GM12878 (cell line): ENCODE measurements around the gene CD3E. TPM values are rescaled to one million over a fixed set of nuclear protein-coding genes. Genes with fewer than 3 reads are reported as not detected.

Experiments
- BHLHE40 ChIP-seq, 2 experiments: fragments of 450-650 bp in 1 of 2; IDR thresholded peaks; 2 replicates each; pipeline ENCODE4 v1.6.1; 2011 to 2017; ENCODE audit warnings: low read depth in 2 of 2, borderline replicate concordance in 1 of 2, improper control_type of control experiment in 1 of 2, low read length in 1 of 2, mild to moderate bottlenecking in 1 of 2
- BMI1 ChIP-seq: fragments of 450-650 bp; IDR thresholded peaks from 2 replicates; pipeline ENCODE4 v1.6.1; 2016; ENCODE audit warnings: mild to moderate bottlenecking, moderate library complexity, borderline replicate concordance
- CBX3 ChIP-seq: fragments of 200-600 bp; sonication (generic); IDR thresholded peaks from 2 replicates; pipeline ENCODE4 v1.6.1; 2016; ENCODE audit warnings: low read depth, borderline replicate concordance
- CREM ChIP-seq: IDR thresholded peaks from 2 replicates; pipeline ENCODE4 v1.6.1; 2014; ENCODE audit warnings: antibody characterized with exemption, low read depth
- HCFC1 ChIP-seq: fragments of 150-350 bp; IDR thresholded peaks from 2 replicates; pipeline ENCODE4 v1.6.1; 2014; ENCODE audit warnings: low read length
- JUND ChIP-seq: IDR thresholded peaks from 2 replicates; pipeline ENCODE4 v1.6.1; 2012; ENCODE audit warnings: low read depth, mild to moderate bottlenecking, low read length, improper control_type of control experiment, moderate library complexity
- LARP7 ChIP-seq: fragments of 450-650 bp; IDR thresholded peaks from 2 replicates; pipeline ENCODE4 v1.6.1; 2017; ENCODE audit warnings: mild to moderate bottlenecking
- MEF2A ChIP-seq: IDR thresholded peaks from 2 replicates; pipeline ENCODE4 v1.6.1; 2011; ENCODE audit warnings: low read depth, mild to moderate bottlenecking, low read length, moderate library complexity; ENCODE audit not compliant: insufficient read depth
- MTA3 ChIP-seq: IDR thresholded peaks from 2 replicates; pipeline ENCODE4 v1.6.1; 2012; ENCODE audit warnings: low read length, inconsistent platforms, borderline replicate concordance
- MXI1 ChIP-seq: fragments of 150-350 bp; IDR thresholded peaks from 2 replicates; pipeline ENCODE4 v1.6.1; 2011; ENCODE audit warnings: low read depth, mild to moderate bottlenecking, inconsistent platforms, low read length, improper control_type of control experiment
- NR2F1 ChIP-seq: fragments of 450-650 bp; conservative IDR thresholded peaks from 2 replicates; pipeline ENCODE4 v1.6.1; 2017; ENCODE audit warnings: mild to moderate bottlenecking
- SMC3 ChIP-seq: IDR thresholded peaks from 2 replicates; pipeline ENCODE4 v1.6.1; 2011; ENCODE audit warnings: low read length, improper control_type of control experiment, borderline replicate concordance
- SP1 ChIP-seq: IDR thresholded peaks from one replicate; pipeline ENCODE4 v1.6.1; 2011; ENCODE audit warnings: low read depth, low read length
- YY1 ChIP-seq: IDR thresholded peaks from 2 replicates; pipeline ENCODE4 v1.6.1; 2011; ENCODE audit warnings: low read depth, mild to moderate bottlenecking, low read length
- ZNF274 ChIP-seq: IDR thresholded peaks from one replicate; pipeline ENCODE4 v1.8.0; 2011; ENCODE audit not compliant: insufficient read length, insufficient read depth
- ZNF622 ChIP-seq: fragments of 450-650 bp; IDR thresholded peaks from 2 replicates; pipeline ENCODE4 v1.6.1; 2017; ENCODE audit warnings: mild to moderate bottlenecking, inconsistent platforms
- ZZZ3 ChIP-seq: IDR thresholded peaks from 2 replicates; pipeline ENCODE4 v1.6.1; 2011; ENCODE audit warnings: low read depth; ENCODE audit not compliant: control insufficient read depth, insufficient read length
- polyA plus RNA-seq, 11 experiments: library from polyadenylated mRNA; depleted of rRNA in 4 of 11; unstranded in 6 of 11; stranded (reverse) in 5 of 11; fragments of >200 nt; fragmentation: Nextera tagmentation in 4 of 11; fragmentation: Illumina TruSeq in 1 of 11; extraction: Ambion mirVana in 4 of 11; extraction: Trizol in 1 of 11; gene quantifications; 1 replicate in 1 of 11; 2 replicates in 10 of 11; pipeline versions ENCODE4 v1.2.1 to v1.2.3, GENCODE V29; 2011 to 2016; ENCODE audit warnings: inconsistent platforms in 2 of 11, missing spikeins in 2 of 11, low read depth in 1 of 11
- total RNA-seq, 4 experiments: library from RNA; depleted of rRNA in 3 of 4; stranded (reverse); fragments of >200 nt in 3 of 4; fragmentation: Illumina TruSeq in 1 of 4; extraction: Trizol in 1 of 4; gene quantifications; 2 replicates each; pipeline versions ENCODE4 v1.2.1 to v1.2.3, GENCODE V29; 2013 to 2021
- TF ChIP-seq, protein P1 (sequence below): IDR thresholded peaks from 2 replicates; pipeline ENCODE4 v1.6.1; 2011; ENCODE audit warnings: borderline replicate concordance, low read depth, mild to moderate bottlenecking, moderate library complexity, mixed read lengths, low read length; ENCODE audit not compliant: insufficient read depth; ENCODE audit errors: extremely low read length
- TF ChIP-seq, protein P2 (sequence below): IDR thresholded peaks from 2 replicates; pipeline ENCODE4 v1.6.1; 2012; ENCODE audit warnings: low read depth, low read length, improper control_type of control experiment
- TF ChIP-seq, protein P3 (sequence below): IDR thresholded peaks from 2 replicates; pipeline ENCODE4 v1.6.1; 2012; ENCODE audit warnings: low read length, inconsistent platforms
- TF ChIP-seq, protein P4 (sequence below): fragments of 450-650 bp; IDR thresholded peaks from 2 replicates; pipeline ENCODE4 v1.6.1; 2014; ENCODE audit warnings: mild to moderate bottlenecking
- TF ChIP-seq, protein P5 (sequence below): fragments of 450-650 bp; IDR thresholded peaks from 2 replicates; pipeline ENCODE4 v1.6.1; 2016; ENCODE audit warnings: mild to moderate bottlenecking
- TF ChIP-seq, protein P6 (sequence below): fragments of 450-650 bp; IDR thresholded peaks from 2 replicates; pipeline ENCODE4 v1.6.1; 2017; ENCODE audit warnings: mild to moderate bottlenecking

Gene CD3E
- total and polyA plus RNA-seq, 10 of the 15 experiments (the other 5 are each of a cell fraction or from before 2014, with no cell fraction given) = 0.10 to 17.3 (median 3.8) TPM

DNA sequence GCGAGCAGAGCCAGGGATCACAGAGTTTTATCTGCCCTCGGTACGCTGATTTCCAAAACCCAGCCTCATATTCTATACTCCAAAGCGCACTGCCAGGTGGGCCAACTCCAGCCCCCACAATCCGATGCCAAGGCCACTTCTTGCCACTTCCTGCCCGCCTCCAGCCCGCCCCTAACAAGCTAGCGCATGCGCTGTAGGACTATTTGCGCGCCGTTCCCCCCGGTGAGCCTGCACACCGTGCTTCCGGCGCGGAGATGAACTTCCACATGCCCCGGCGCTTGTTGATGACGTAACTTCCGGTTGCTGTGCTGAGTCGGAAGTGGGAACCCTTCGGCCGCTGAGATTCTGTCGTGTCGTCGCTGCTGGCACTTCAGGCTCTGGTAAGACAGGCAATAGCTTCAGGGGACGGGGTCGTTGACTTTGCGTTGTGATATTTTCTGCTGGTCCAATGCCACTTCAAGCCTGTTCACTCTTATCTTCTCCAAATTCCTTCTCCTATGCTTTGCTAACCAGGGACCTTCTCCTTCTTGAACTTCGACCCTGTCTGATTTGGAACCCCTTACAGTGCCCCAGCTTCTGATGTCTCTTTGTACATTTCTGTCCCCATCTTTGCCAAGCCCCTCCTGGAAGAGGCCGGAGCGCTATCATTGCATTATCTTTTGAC, 54.9 kb downstream of the CD3E start, which contains the start of gene UBE4A (continued):
- no peak for TF ChIP-seq ZNF274
- TF ChIP-seq, protein P1, sequence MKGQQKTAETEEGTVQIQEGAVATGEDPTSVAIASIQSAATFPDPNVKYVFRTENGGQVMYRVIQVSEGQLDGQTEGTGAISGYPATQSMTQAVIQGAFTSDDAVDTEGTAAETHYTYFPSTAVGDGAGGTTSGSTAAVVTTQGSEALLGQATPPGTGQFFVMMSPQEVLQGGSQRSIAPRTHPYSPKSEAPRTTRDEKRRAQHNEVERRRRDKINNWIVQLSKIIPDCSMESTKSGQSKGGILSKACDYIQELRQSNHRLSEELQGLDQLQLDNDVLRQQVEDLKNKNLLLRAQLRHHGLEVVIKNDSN = no peak
- TF ChIP-seq, protein P2, sequence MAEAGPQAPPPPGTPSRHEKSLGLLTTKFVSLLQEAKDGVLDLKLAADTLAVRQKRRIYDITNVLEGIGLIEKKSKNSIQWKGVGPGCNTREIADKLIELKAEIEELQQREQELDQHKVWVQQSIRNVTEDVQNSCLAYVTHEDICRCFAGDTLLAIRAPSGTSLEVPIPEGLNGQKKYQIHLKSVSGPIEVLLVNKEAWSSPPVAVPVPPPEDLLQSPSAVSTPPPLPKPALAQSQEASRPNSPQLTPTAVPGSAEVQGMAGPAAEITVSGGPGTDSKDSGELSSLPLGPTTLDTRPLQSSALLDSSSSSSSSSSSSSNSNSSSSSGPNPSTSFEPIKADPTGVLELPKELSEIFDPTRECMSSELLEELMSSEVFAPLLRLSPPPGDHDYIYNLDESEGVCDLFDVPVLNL = no peak
- no peak for TF ChIP-seq CBX3
- no peak for TF ChIP-seq MEF2A
- TF ChIP-seq MXI1 = peak; percentile 89
- TF ChIP-seq, protein P3, sequence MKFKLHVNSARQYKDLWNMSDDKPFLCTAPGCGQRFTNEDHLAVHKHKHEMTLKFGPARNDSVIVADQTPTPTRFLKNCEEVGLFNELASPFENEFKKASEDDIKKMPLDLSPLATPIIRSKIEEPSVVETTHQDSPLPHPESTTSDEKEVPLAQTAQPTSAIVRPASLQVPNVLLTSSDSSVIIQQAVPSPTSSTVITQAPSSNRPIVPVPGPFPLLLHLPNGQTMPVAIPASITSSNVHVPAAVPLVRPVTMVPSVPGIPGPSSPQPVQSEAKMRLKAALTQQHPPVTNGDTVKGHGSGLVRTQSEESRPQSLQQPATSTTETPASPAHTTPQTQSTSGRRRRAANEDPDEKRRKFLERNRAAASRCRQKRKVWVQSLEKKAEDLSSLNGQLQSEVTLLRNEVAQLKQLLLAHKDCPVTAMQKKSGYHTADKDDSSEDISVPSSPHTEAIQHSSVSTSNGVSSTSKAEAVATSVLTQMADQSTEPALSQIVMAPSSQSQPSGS = no peak
- peak; percentile 65 to 70; a peak in 3 of 4 replicates for TF ChIP-seq BHLHE40 (IDR thresholded peaks at IDR 0.05; ENCODE audit: borderline replicate concordance in 1 of 2, low read depth in 2 of 2, low read length in 1 of 2)
- TF ChIP-seq, protein P4, sequence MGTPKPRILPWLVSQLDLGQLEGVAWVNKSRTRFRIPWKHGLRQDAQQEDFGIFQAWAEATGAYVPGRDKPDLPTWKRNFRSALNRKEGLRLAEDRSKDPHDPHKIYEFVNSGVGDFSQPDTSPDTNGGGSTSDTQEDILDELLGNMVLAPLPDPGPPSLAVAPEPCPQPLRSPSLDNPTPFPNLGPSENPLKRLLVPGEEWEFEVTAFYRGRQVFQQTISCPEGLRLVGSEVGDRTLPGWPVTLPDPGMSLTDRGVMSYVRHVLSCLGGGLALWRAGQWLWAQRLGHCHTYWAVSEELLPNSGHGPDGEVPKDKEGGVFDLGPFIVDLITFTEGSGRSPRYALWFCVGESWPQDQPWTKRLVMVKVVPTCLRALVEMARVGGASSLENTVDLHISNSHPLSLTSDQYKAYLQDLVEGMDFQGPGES = peak; percentile 56; the same call in 1 of the 2 replicates
- TF ChIP-seq SP1 = peak; percentile 12
- TF ChIP-seq HCFC1 = peak; percentile 82
- no peak; the same call in 1 of the 2 replicates for TF ChIP-seq MTA3
- TF ChIP-seq BMI1 = no peak
- TF ChIP-seq YY1 = 0 out of 2 replicates have a peak, but pooled peaks have one; percentile 57
- TF ChIP-seq ZZZ3 = no peak
- TF ChIP-seq JUND = peak; percentile 75; the same call in 1 of the 2 replicates
- TF ChIP-seq SMC3 = peak; percentile 23; the same call in 1 of the 2 replicates
- TF ChIP-seq, protein P5, sequence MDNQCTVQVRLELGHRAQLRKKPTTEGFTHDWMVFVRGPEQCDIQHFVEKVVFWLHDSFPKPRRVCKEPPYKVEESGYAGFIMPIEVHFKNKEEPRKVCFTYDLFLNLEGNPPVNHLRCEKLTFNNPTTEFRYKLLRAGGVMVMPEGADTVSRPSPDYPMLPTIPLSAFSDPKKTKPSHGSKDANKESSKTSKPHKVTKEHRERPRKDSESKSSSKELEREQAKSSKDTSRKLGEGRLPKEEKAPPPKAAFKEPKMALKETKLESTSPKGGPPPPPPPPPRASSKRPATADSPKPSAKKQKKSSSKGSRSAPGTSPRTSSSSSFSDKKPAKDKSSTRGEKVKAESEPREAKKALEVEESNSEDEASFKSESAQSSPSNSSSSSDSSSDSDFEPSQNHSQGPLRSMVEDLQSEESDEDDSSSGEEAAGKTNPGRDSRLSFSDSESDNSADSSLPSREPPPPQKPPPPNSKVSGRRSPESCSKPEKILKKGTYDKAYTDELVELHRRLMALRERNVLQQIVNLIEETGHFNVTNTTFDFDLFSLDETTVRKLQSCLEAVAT = peak; percentile 49; the same call in 1 of the 2 replicates
- no peak for TF ChIP-seq LARP7
- TF ChIP-seq NR2F1 = peak; percentile 63
- TF ChIP-seq ZNF622 = no peak
- TF ChIP-seq CREM = peak; percentile 99
- TF ChIP-seq, protein P6, sequence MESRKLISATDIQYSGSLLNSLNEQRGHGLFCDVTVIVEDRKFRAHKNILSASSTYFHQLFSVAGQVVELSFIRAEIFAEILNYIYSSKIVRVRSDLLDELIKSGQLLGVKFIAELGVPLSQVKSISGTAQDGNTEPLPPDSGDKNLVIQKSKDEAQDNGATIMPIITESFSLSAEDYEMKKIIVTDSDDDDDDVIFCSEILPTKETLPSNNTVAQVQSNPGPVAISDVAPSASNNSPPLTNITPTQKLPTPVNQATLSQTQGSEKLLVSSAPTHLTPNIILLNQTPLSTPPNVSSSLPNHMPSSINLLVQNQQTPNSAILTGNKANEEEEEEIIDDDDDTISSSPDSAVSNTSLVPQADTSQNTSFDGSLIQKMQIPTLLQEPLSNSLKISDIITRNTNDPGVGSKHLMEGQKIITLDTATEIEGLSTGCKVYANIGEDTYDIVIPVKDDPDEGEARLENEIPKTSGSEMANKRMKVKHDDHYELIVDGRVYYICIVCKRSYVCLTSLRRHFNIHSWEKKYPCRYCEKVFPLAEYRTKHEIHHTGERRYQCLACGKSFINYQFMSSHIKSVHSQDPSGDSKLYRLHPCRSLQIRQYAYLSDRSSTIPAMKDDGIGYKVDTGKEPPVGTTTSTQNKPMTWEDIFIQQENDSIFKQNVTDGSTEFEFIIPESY = no peak
